GM23338 (cell line): ENCODE results near the gene ANO6.
"Not testable (repeated sequence)": the region's sequence is repeated elsewhere in the genome, so short reads cannot be mapped to it uniquely, and the experiment has no call there.

ENCODE experiments used
- CREB1 ChIP-seq: fragments of 250-450 bp; sonication (Bioruptor Pico); IDR thresholded peaks from 2 replicates; pipeline ENCODE4 v1.5.0; 2020; ENCODE audit warnings: low read depth, mild to moderate bottlenecking, moderate library complexity
- CTCF ChIP-seq, 2 experiments: fragments of 200-600 bp in 1 of 2; sonication (generic) in 1 of 2; conservative IDR thresholded peaks; 2 replicates each; pipeline versions ENCODE4 v1.5.1 to v1.6.1; 2016 to 2017; ENCODE audit warnings: antibody characterized with exemption in 2 of 2, low read depth in 2 of 2, mild to moderate bottlenecking in 2 of 2, moderate library complexity in 1 of 2
- EZH2 ChIP-seq: fragments of 200-600 bp; sonication (generic); IDR thresholded peaks from one replicate; pipeline ENCODE4 v1.8.0; 2017; ENCODE audit warnings: antibody characterized with exemption, mild to moderate bottlenecking, low read depth; ENCODE audit not compliant: unreplicated experiment
- EZH2phosphoT487 ChIP-seq: fragments of 200-600 bp; sonication (generic); IDR thresholded peaks from one replicate; pipeline ENCODE4 v1.8.1; 2018; ENCODE audit warnings: antibody characterized with exemption; ENCODE audit not compliant: unreplicated experiment
- NANOG ChIP-seq: IDR thresholded peaks from 2 replicates; pipeline ENCODE4 v1.6.1; 2016; ENCODE audit warnings: antibody characterized with exemption, borderline replicate concordance
- POLR2AphosphoS5 ChIP-seq: IDR thresholded peaks from 2 replicates; pipeline ENCODE4 v1.6.1; 2016; ENCODE audit warnings: antibody characterized with exemption, low read depth
- STAT1 ChIP-seq: IDR thresholded peaks from one replicate; pipeline ENCODE4 v1.6.1; 2016; ENCODE audit warnings: antibody characterized with exemption; ENCODE audit not compliant: unreplicated experiment
- ZNF331 ChIP-seq: fragments of 250-450 bp; sonication (Bioruptor Pico); IDR thresholded peaks from 2 replicates; pipeline ENCODE4 v1.5.0; 2020; ENCODE audit warnings: low read depth, mild to moderate bottlenecking, moderate library complexity
- TF ChIP-seq, protein P1 (sequence below): IDR thresholded peaks from one replicate; pipeline ENCODE4 v1.6.1; 2018; ENCODE audit warnings: antibody characterized with exemption; ENCODE audit not compliant: unreplicated experiment

DNA sequence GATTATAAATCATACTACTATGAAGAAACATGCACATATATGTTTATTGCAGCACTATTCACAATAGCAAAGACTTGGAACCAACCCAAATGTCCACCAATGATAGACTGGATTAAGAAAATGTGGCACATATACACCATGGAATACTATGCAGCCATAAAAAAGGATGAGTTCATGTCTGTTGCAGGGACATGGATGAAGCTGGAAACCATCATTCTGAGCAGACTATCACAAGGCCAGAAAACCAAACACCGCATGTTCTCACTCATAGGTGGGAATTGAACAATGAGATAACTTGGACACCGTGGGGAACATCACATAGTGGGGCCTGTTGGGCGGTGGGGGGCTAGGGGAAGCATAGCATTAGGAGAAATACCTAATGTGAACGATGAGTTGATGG lies 181.6 kb downstream of the ANO6 start:
- TF ChIP-seq CTCF (conservative IDR thresholded peaks at IDR 0.05; ENCODE audit: low read depth in 2 of 2); EZH2; POLR2AphosphoS5; EZH2phosphoT487; STAT1; NANOG; CREB1; ZNF331 (CRISPR knock-in tag): not testable (repeated sequence)
- TF ChIP-seq, protein P1, sequence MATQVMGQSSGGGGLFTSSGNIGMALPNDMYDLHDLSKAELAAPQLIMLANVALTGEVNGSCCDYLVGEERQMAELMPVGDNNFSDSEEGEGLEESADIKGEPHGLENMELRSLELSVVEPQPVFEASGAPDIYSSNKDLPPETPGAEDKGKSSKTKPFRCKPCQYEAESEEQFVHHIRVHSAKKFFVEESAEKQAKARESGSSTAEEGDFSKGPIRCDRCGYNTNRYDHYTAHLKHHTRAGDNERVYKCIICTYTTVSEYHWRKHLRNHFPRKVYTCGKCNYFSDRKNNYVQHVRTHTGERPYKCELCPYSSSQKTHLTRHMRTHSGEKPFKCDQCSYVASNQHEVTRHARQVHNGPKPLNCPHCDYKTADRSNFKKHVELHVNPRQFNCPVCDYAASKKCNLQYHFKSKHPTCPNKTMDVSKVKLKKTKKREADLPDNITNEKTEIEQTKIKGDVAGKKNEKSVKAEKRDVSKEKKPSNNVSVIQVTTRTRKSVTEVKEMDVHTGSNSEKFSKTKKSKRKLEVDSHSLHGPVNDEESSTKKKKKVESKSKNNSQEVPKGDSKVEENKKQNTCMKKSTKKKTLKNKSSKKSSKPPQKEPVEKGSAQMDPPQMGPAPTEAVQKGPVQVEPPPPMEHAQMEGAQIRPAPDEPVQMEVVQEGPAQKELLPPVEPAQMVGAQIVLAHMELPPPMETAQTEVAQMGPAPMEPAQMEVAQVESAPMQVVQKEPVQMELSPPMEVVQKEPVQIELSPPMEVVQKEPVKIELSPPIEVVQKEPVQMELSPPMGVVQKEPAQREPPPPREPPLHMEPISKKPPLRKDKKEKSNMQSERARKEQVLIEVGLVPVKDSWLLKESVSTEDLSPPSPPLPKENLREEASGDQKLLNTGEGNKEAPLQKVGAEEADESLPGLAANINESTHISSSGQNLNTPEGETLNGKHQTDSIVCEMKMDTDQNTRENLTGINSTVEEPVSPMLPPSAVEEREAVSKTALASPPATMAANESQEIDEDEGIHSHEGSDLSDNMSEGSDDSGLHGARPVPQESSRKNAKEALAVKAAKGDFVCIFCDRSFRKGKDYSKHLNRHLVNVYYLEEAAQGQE, result not testable (repeated sequence)
